HepG2 (cell line): ENCODE data around the gene DLX4. TPM values are rescaled to one million over a fixed set of nuclear protein-coding genes. Genes with fewer than 3 reads are reported as not detected.

Source experiments
- ATAC-seq: fragments of 200-7000 bp; cut with Tn5 transposase; 3 replicates; pipeline ENCODE4 v1.9.1; 2020; ENCODE audit warnings: mild to moderate bottlenecking, moderate library complexity
- BruUV-seq: library from RNA; stranded (reverse); fragments of 400-500 nt; replicated peaks from 2 replicates; lab custom pipeline; 2021; lab: Mats Ljungman, UMichigan
- CTCF ChIA-PET: fragments of 300-600 bp; formaldehyde crosslinking; extraction: SDS; loops from one replicate; lab custom pipeline; 2021; ENCODE audit warnings: low total read pairs, inconsistent platforms, low intra/inter-chr PET ratio; lab: Yijun Ruan, JAX
- POLR2A ChIA-PET: fragments of 350-600 bp; sonication (Branson Sonifier 250); formaldehyde crosslinking; loops from one replicate; lab custom pipeline; 2020; ENCODE audit warnings: antibody characterized with exemption, inconsistent platforms; lab: Yijun Ruan, JAX
- DNase-seq: peaks from one replicate; pipeline ENCODE4 v3.0.0-alpha.2; 2015; ENCODE audit warnings: low spot score
- FAIRE-seq: peaks from 3 replicates; lab custom pipeline; 2011; peaks lifted over from hg19 to GRCh38; lab: Jason Lieb, UNC
- H2AFZ ChIP-seq: one replicate; pipeline ENCODE4 v1.6.1; 2011; ENCODE audit warnings: low read length, inconsistent platforms
- H3K27ac ChIP-seq: fragments of 300-600 bp; 3 replicates; pipeline ENCODE4 v1.8.0; 2011; ENCODE audit warnings: mixed run types, mild to moderate bottlenecking, mixed read lengths, low read length, inconsistent platforms; ENCODE audit not compliant: insufficient read depth; ENCODE audit errors: extremely low read length
- H3K27me3 ChIP-seq, 2 experiments: fragments of 200-600 bp in 1 of 2; 2 replicates in 1 of 2; 3 replicates in 1 of 2; pipeline versions ENCODE4 v1.6.0 to v1.8.0; 2011; ENCODE audit warnings: low read length in 2 of 2, mild to moderate bottlenecking in 2 of 2, moderate library complexity in 2 of 2, inconsistent platforms in 1 of 2; ENCODE audit not compliant: insufficient read depth in 2 of 2, control insufficient read depth in 1 of 2
- H3K36me3 ChIP-seq, 2 experiments: fragments of 200-600 bp in 1 of 2; replicated peaks in 1 of 2; 2 replicates in 1 of 2; 3 replicates in 1 of 2; pipeline versions ENCODE4 v1.5.1 to v1.8.0; 2011; ENCODE audit warnings: low read length in 2 of 2, inconsistent platforms in 1 of 2; ENCODE audit not compliant: insufficient read depth in 2 of 2, control insufficient read depth in 1 of 2
- H3K4me1 ChIP-seq: 2 replicates; pipeline ENCODE4 v1.5.1; 2012; ENCODE audit warnings: low read length, inconsistent platforms; ENCODE audit not compliant: insufficient read depth
- H3K4me2 ChIP-seq: 2 replicates; pipeline ENCODE4 v1.6.0; 2011; ENCODE audit warnings: low read depth, low read length, inconsistent platforms
- H3K4me3 ChIP-seq, 3 experiments: fragments of 200-600 bp in 1 of 3; sonication (generic), shearing (Covaris generic) in 1 of 3; replicated peaks in 1 of 3; 2 replicates each; pipeline ENCODE4 v1.5.1; 2011 to 2016; ENCODE audit warnings: low read length in 3 of 3, inconsistent platforms in 2 of 3, low read depth in 2 of 3, mild to moderate bottlenecking in 2 of 3, control low read depth in 1 of 3, mixed read lengths in 1 of 3; ENCODE audit not compliant: insufficient read depth in 1 of 3
- H3K79me2 ChIP-seq: one replicate; pipeline ENCODE4 v1.6.1; 2011; ENCODE audit warnings: low read length, inconsistent platforms; ENCODE audit not compliant: insufficient read depth
- H3K9ac ChIP-seq: 2 replicates; pipeline ENCODE4 v1.6.0; 2011; ENCODE audit warnings: mild to moderate bottlenecking, low read depth, low read length, inconsistent platforms; ENCODE audit not compliant: insufficient read depth
- H3K9me3 ChIP-seq: 2 replicates; pipeline ENCODE4 v1.5.1; 2012; ENCODE audit warnings: mild to moderate bottlenecking, low read length
- H4K20me1 ChIP-seq: 2 replicates; pipeline ENCODE4 v1.6.0; 2011; ENCODE audit warnings: inconsistent platforms, mild to moderate bottlenecking, low read length, moderate library complexity; ENCODE audit not compliant: insufficient read depth
- HNF4A ChIP-seq: sonication (generic); formaldehyde crosslinking; IDR thresholded peaks from 2 replicates; pipeline ENCODE4 v1.4.0; 2020; ENCODE audit warnings: missing genetic modification reagents
- HNF4G ChIP-seq, 2 experiments: sonication (generic) in 1 of 2; formaldehyde crosslinking in 1 of 2; IDR thresholded peaks; 2 replicates each; pipeline versions ENCODE4 v1.4.0 to v1.6.1; 2011 to 2020; ENCODE audit warnings: borderline replicate concordance in 2 of 2, low read depth in 2 of 2, mild to moderate bottlenecking in 2 of 2, low read length in 1 of 2, missing genetic modification reagents in 1 of 2, moderate library complexity in 1 of 2
- NR2C2 ChIP-seq: sonication (generic); formaldehyde crosslinking; IDR thresholded peaks from 2 replicates; pipeline ENCODE4 v1.4.0; 2020; ENCODE audit warnings: missing genetic modification reagents, mild to moderate bottlenecking, moderate library complexity, borderline replicate concordance
- NR2F1 ChIP-seq, 2 experiments: fragments of 450-650 bp in 1 of 2; formaldehyde crosslinking in 1 of 2; IDR thresholded peaks; 2 replicates each; pipeline versions ENCODE4 v1.5.0 to v1.6.1; 2016 to 2020; ENCODE audit warnings: mild to moderate bottlenecking in 1 of 2, missing compliant biosample characterization in 1 of 2, missing genetic modification reagents in 1 of 2, moderate library complexity in 1 of 2
- NR2F2 ChIP-seq: IDR thresholded peaks from 2 replicates; pipeline ENCODE4 v1.6.1; 2012; ENCODE audit warnings: low read depth, inconsistent platforms, borderline replicate concordance
- NR2F6 ChIP-seq, 2 experiments: IDR thresholded peaks; 2 replicates each; pipeline ENCODE4 v1.6.1; 2016; ENCODE audit warnings: antibody characterized with exemption in 1 of 2, mild to moderate bottlenecking in 1 of 2
- PHF8 ChIP-seq: sonication (generic); formaldehyde crosslinking; IDR thresholded peaks from 2 replicates; pipeline ENCODE4 v1.5.0; 2020; ENCODE audit warnings: missing genetic modification reagents
- RAD21 ChIP-seq: fragments of 450-650 bp; formaldehyde crosslinking; IDR thresholded peaks from 2 replicates; pipeline ENCODE4 v1.5.0; 2020; ENCODE audit warnings: mild to moderate bottlenecking
- RXRA ChIP-seq: sonication (generic); formaldehyde crosslinking; IDR thresholded peaks from 2 replicates; pipeline ENCODE4 v1.5.1; 2020; ENCODE audit warnings: missing genetic modification reagents
- ZMYM4 ChIP-seq: sonication (generic); formaldehyde crosslinking; IDR thresholded peaks from 2 replicates; pipeline ENCODE4 v1.8.1; 2023; ENCODE audit warnings: mild to moderate bottlenecking, missing genetic modification reagents
- ZNF263 ChIP-seq: sonication (generic); formaldehyde crosslinking; IDR thresholded peaks from 2 replicates; pipeline ENCODE4 v1.4.0; 2020; ENCODE audit warnings: missing genetic modification reagents
- ZNF572 ChIP-seq: sonication (generic); formaldehyde crosslinking; IDR thresholded peaks from 2 replicates; pipeline ENCODE4 v1.5.1; 2020; ENCODE audit warnings: mild to moderate bottlenecking, missing genetic modification reagents
- ZNF780A ChIP-seq: sonication (generic); formaldehyde crosslinking; IDR thresholded peaks from 2 replicates; pipeline ENCODE4 v1.8.0; 2022; ENCODE audit warnings: mild to moderate bottlenecking, missing genetic modification reagents, moderate library complexity
- WGBS: methylation state at CpG from one replicate; pipeline ENCODE4 v1.1.6; 2017; ENCODE audit warnings: low lambda C conversion rate; 5-methylcytosine and 5-hydroxymethylcytosine counted together
- in situ Hi-C: cut with HindIII; loops from 2 replicates; pipeline ENCODE4 v1.10.0; 2017; ENCODE audit warnings: low pct_unique_long_range_greater_than_20kb; ENCODE audit not compliant: extremely low pct_ligation_motif_present
- intact Hi-C: fragments of 100-400 bp; cut with micrococcal nuclease; formaldehyde crosslinking; loops from one replicate; pipeline ENCODE4 v1.10.0; 2022; ENCODE audit not compliant: unreplicated experiment
- polyA plus RNA-seq, 8 experiments: library from polyadenylated mRNA; depleted of rRNA in 3 of 8; stranded (reverse) in 7 of 8; unstranded in 1 of 8; fragments of >200 nt; fragmentation: Illumina TruSeq in 4 of 8; extraction: Trizol in 4 of 8; gene quantifications; 2 replicates each; pipeline versions ENCODE4 v1.2.1 to v1.2.3, GENCODE V29; 2011 to 2016; ENCODE audit warnings: low read depth in 4 of 8, missing spikeins in 1 of 8, mixed read lengths in 1 of 8; ENCODE audit not compliant: insufficient read depth in 1 of 8
- total RNA-seq, 5 experiments: library from RNA; depleted of rRNA; stranded (reverse); fragments of >200 nt; fragmentation: Illumina TruSeq; extraction: Trizol; gene quantifications; 2 replicates each; pipeline ENCODE4 v1.2.3, GENCODE V29; 2016; ENCODE audit warnings: low read depth in 1 of 5
- TF ChIP-seq, protein P1 (sequence below): sonication (generic); formaldehyde crosslinking; IDR thresholded peaks from one replicate; pipeline ENCODE4 v1.5.1; 2020; ENCODE audit warnings: mild to moderate bottlenecking, missing genetic modification reagents; ENCODE audit errors: not compliant biosample characterization
- TF ChIP-seq, protein P2 (sequence below): sonication (generic); formaldehyde crosslinking; IDR thresholded peaks from 2 replicates; pipeline ENCODE4 v1.9.0; 2022; ENCODE audit warnings: missing genetic modification reagents, mild to moderate bottlenecking, borderline replicate concordance

The DLX4 gene
- total and polyA plus RNA-seq, 2 of the 13 experiments (the other 11 are each of a cell fraction or from before 2014, with no cell fraction given): 0.55 to 2.3 TPM

DNA sequence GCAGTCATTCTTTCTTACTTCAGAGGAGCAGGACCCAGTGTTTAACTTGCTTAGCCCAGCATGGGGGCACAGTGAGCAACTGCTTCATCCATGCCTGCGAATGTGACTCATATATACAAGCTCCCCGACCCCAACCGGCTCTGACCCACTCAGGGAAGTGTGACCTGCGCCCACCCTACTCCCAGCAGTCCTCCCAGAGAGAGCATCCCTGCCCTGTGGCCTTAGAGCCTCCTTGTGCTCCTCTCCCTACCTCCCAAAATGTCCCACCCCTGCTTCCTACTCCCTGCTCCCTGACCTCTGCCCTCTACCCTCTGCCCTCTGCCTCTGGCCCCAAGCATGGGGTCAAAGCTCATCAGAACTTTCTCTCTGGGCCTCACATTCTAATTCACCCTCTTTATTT lies 46.9 kb upstream of the DLX4 start:
- Histone ChIP-seq H3K79me2 (no peaks in the 10 kb centered on the region), H2AFZ (no peak overlapping the region), H3K4me3 (no peak overlapping the region), H3K27me3 (peaks cover 6 to 45% of the 10 kb centered on the region in 2 experiments; a peak in 3 of 5 replicates), H3K4me2 (no peak overlapping the region), H3K36me3 (no peaks in the 10 kb centered on the region), H4K20me1 (no peaks in the 10 kb centered on the region), H3K27ac (no peak overlapping the region), H3K4me1 (peaks cover 23% of the 10 kb centered on the region), H3K9ac (no peak overlapping the region), H3K9me3 (no peaks in the 10 kb centered on the region)
- ChIA-PET POLR2A (no interaction called here), CTCF (no interaction called here)
- ATAC-seq: no peak
- in situ Hi-C loops (no loop called here), intact Hi-C loops (no loop called here)
- no peak for FAIRE-seq
- BruUV-seq: no TSS peak
- 29% methylated on average over 4 of the region's 4 CpGs for whole genome bisulfite sequencing
- no peak for TF ChIP-seq RAD21 (CRISPR knock-in tag)
- TF ChIP-seq NR2C2: peak; percentile 96
- peak; percentile 7 to 40; a peak in 2 of 4 replicates for TF ChIP-seq NR2F1 (CRISPR knock-in tag; IDR thresholded peaks at IDR 0.05)
- TF ChIP-seq ZNF263 (CRISPR knock-in tag): peak; percentile 58
- TF ChIP-seq NR2F6 (IDR thresholded peaks at IDR 0.05): peak; percentile 63
- TF ChIP-seq NR2F6 (CRISPR knock-in tag; IDR thresholded peaks at IDR 0.05): peak; percentile 42; the same call in 1 of the 2 replicates
- no peak for TF ChIP-seq PHF8 (CRISPR knock-in tag)
- TF ChIP-seq, protein P1, sequence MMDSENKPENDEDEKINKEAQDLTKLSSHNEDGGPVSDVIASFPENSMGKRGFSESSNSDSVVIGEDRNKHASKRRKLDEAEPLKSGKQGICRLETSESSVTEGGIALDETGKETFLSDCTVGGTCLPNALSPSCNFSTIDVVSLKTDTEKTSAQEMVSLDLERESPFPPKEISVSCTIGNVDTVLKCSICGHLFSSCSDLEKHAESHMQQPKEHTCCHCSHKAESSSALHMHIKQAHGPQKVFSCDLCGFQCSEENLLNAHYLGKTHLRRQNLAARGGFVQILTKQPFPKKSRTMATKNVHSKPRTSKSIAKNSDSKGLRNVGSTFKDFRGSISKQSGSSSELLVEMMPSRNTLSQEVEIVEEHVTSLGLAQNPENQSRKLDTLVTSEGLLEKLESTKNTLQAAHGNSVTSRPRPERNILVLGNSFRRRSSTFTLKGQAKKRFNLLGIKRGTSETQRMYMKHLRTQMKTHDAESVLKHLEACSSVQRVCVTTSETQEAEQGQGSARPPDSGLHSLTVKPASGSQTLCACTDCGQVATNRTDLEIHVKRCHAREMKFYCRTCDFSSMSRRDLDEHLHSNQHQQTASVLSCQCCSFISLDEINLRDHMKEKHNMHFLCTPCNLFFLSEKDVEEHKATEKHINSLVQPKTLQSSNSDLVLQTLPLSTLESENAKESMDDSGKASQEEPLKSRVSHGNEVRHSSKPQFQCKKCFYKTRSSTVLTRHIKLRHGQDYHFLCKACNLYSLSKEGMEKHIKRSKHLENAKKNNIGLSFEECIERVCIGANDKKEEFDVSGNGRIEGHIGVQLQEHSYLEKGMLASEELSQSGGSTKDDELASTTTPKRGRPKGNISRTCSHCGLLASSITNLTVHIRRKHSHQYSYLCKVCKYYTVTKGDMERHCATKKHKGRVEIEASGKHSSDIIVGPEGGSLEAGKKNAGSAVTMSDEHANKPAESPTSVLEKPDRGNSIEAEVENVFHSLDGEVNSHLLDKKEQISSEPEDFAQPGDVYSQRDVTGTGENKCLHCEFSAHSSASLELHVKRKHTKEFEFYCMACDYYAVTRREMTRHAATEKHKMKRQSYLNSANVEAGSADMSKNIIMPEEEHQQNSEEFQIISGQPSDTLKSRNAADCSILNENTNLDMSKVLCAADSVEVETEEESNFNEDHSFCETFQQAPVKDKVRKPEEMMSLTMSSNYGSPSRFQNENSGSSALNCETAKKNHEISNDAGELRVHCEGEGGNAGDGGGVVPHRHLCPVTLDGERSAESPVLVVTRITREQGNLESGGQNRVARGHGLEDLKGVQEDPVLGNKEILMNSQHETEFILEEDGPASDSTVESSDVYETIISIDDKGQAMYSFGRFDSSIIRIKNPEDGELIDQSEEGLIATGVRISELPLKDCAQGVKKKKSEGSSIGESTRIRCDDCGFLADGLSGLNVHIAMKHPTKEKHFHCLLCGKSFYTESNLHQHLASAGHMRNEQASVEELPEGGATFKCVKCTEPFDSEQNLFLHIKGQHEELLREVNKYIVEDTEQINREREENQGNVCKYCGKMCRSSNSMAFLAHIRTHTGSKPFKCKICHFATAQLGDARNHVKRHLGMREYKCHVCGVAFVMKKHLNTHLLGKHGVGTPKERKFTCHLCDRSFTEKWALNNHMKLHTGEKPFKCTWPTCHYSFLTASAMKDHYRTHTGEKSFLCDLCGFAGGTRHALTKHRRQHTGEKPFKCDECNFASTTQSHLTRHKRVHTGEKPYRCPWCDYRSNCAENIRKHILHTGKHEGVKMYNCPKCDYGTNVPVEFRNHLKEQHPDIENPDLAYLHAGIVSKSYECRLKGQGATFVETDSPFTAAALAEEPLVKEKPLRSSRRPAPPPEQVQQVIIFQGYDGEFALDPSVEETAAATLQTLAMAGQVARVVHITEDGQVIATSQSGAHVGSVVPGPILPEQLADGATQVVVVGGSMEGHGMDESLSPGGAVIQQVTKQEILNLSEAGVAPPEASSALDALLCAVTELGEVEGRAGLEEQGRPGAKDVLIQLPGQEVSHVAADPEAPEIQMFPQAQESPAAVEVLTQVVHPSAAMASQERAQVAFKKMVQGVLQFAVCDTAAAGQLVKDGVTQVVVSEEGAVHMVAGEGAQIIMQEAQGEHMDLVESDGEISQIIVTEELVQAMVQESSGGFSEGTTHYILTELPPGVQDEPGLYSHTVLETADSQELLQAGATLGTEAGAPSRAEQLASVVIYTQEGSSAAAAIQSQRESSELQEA (CRISPR knock-in tag): no peak
- TF ChIP-seq, protein P2, sequence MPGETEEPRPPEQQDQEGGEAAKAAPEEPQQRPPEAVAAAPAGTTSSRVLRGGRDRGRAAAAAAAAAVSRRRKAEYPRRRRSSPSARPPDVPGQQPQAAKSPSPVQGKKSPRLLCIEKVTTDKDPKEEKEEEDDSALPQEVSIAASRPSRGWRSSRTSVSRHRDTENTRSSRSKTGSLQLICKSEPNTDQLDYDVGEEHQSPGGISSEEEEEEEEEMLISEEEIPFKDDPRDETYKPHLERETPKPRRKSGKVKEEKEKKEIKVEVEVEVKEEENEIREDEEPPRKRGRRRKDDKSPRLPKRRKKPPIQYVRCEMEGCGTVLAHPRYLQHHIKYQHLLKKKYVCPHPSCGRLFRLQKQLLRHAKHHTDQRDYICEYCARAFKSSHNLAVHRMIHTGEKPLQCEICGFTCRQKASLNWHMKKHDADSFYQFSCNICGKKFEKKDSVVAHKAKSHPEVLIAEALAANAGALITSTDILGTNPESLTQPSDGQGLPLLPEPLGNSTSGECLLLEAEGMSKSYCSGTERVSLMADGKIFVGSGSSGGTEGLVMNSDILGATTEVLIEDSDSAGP (CRISPR knock-in tag): no peak
- TF ChIP-seq NR2F2: peak; percentile 60; the same call in 1 of the 2 replicates
- no peak for TF ChIP-seq ZNF780A
- TF ChIP-seq RXRA (CRISPR knock-in tag): no peak
- peak; percentile 48 for TF ChIP-seq HNF4A (CRISPR knock-in tag)
- no peak for TF ChIP-seq ZNF572 (CRISPR knock-in tag)
- TF ChIP-seq ZMYM4 (CRISPR knock-in tag): no peak
- peak; percentile 60; the same call in 1 of the 2 replicates for TF ChIP-seq HNF4G (IDR thresholded peaks at IDR 0.05; ENCODE audit: borderline replicate concordance, low read depth, low read length)
- TF ChIP-seq HNF4G (CRISPR knock-in tag; IDR thresholded peaks at IDR 0.05; ENCODE audit: borderline replicate concordance, low read depth): no peak
- DNase-seq: no peak
